Right lobe of liver (tissue), 6 donors: ENCODE results near the gene B4GALT1. TPM values are rescaled to one million over a fixed set of nuclear protein-coding genes. Genes with fewer than 3 reads are reported as not detected.

Source experiments
- ATAC-seq, 4 donors: fragments of 200-7000 bp; cut with Tn5 transposase; one replicate each; pipeline ENCODE4 v1.9.1; 2020; ENCODE audit warnings: mild to moderate bottlenecking in 4 of 4, moderate library complexity in 4 of 4
- DNase-seq, 3 donors: peaks; one replicate each; pipeline ENCODE4 v3.0.0-alpha.2; 2020
- H3K27ac ChIP-seq, 3 donors: fragments of 200-600 bp; one replicate each; pipeline ENCODE4 v1.8.0; 2022
- H3K27me3 ChIP-seq, 2 donors: fragments of 200-600 bp; one replicate each; pipeline ENCODE4 v1.8.0; 2022
- H3K36me3 ChIP-seq, 4 donors: fragments of 200-600 bp; sonication (generic) in 1 of 4; one replicate each; pipeline versions ENCODE4 v1.5.1 to v1.8.0; 2017 to 2022; ENCODE audit warnings: control low read depth in 1 of 4
- H3K4me1 ChIP-seq, 4 donors: fragments of 200-600 bp; sonication (generic) in 1 of 4; one replicate each; pipeline versions ENCODE4 v1.5.1 to v1.8.0; 2017 to 2022; ENCODE audit warnings: control low read depth in 1 of 4
- H3K4me3 ChIP-seq, 3 donors: fragments of 200-600 bp; one replicate each; pipeline ENCODE4 v1.8.0; 2022
- H3K9me3 ChIP-seq, 4 donors: fragments of 200-600 bp; sonication (generic) in 1 of 4; one replicate each; pipeline versions ENCODE4 v1.5.1 to v1.8.0; 2017 to 2022; ENCODE audit warnings: control low read depth in 1 of 4
- POLR2A ChIP-seq: fragments of 450-650 bp; IDR thresholded peaks from one replicate; pipeline ENCODE4 v1.6.1; 2017; ENCODE audit warnings: antibody characterized with exemption, mild to moderate bottlenecking
- WGBS: methylation state at CpG from one replicate; pipeline ENCODE4 v1.1.6; 2018; ENCODE audit warnings: low coverage, low lambda C conversion rate; ENCODE audit not compliant: insufficient coverage; ENCODE audit errors: missing lambda C conversion rate; 5-methylcytosine and 5-hydroxymethylcytosine counted together
- intact Hi-C, 2 donors: fragments of 100-400 bp; cut with DNase I; formaldehyde crosslinking; loops; one replicate each; pipeline versions ENCODE4 v1.11.2 to v1.14.1; 2022
- total RNA-seq, 6 experiments: library from RNA; depleted of rRNA in 2 of 6; stranded (reverse); fragments of >200 nt in 2 of 6; fragmentation: NEBNext Ultra II Directional in 3 of 6; extraction: Animal tissue kit (Norgen Biotek cat#: 25700) in 3 of 6; gene quantifications; one replicate each; pipeline versions ENCODE4 v1.1.0 to v1.2.4, GENCODE V29; 2016 to 2023
- TF ChIP-seq, protein P1 (sequence below), 4 donors: fragments of 200-600 bp in 3 of 4; fragments of 450-650 bp in 1 of 4; IDR thresholded peaks; one replicate each; pipeline versions ENCODE4 v1.5.1 to v1.8.0; 2016 to 2022; ENCODE audit warnings: antibody characterized with exemption in 4 of 4, mild to moderate bottlenecking in 2 of 4
- donor health status: DM: no; HTN: yes; CAD: no.
- donor health status: DM: no; HTN: no; CAD: no.
- donor health status: DM: no; HTN: no; CAD: no.
- donor health status: DM: no; HTN: yes; CAD: no.
- donor health status: DM: no; HTN: yes; CAD: no.

Gene B4GALT1
- total RNA-seq, 6 experiments from 2014 or later: 48.5 to 145 (median 79.5) TPM

DNA sequence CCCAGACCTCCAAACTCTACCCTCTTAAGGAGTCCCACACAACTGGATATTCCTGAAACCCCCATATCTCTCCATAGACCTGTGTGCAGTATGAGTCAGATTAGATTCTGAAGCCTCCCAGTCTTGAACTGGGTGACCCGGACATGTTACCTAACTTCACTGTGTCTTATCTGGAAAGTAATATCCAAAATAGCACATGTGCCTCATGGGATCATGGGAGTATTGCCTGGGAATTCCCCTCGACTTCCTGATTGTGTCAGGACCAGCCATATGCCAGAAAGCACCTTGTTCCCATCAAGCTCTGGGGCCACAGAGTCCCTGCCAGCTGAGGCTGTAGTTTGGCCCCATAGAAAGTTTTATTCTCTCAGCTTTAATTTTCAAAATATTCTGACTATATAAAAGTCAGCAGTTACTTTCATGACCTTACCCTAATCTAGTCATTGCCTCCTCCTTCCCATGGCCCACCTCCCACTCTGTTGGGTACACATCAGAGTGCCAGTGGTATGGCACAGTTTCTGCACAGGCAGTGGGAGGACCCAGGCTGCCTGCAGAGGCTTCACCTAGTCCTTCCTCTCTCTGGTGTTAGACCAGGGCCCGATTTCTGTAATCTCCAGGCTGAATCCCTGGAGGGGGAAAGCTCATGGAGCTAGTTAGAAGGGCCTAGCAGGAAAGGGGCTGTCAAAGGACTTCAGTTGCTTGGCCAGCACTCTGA is 19.5 kb upstream of the B4GALT1 start:
- Histone ChIP-seq H3K4me3 (no peak overlapping the region), H3K9me3 (no peaks in the 10 kb centered on the region), H3K36me3 (no peaks in the 10 kb centered on the region), H3K27me3 (no peaks in the 10 kb centered on the region), H3K27ac (peak overlapping the region in 1 of 3 donors; percentile 39), H3K4me1 (peaks cover 0 to 19% (median 0%) of the 10 kb centered on the region in 4 donors)
- DNase-seq (peak in 2 of 3 donors; percentile 54 to 60), ATAC-seq (peak; percentile 68 to 93 (median 91))
- intact Hi-C loops: no loop called here
- TF ChIP-seq POLR2A: no peak
- TF ChIP-seq, protein P1, sequence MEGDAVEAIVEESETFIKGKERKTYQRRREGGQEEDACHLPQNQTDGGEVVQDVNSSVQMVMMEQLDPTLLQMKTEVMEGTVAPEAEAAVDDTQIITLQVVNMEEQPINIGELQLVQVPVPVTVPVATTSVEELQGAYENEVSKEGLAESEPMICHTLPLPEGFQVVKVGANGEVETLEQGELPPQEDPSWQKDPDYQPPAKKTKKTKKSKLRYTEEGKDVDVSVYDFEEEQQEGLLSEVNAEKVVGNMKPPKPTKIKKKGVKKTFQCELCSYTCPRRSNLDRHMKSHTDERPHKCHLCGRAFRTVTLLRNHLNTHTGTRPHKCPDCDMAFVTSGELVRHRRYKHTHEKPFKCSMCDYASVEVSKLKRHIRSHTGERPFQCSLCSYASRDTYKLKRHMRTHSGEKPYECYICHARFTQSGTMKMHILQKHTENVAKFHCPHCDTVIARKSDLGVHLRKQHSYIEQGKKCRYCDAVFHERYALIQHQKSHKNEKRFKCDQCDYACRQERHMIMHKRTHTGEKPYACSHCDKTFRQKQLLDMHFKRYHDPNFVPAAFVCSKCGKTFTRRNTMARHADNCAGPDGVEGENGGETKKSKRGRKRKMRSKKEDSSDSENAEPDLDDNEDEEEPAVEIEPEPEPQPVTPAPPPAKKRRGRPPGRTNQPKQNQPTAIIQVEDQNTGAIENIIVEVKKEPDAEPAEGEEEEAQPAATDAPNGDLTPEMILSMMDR (IDR thresholded peaks at IDR 0.05): no peak
- 37% methylated on average over 3 of the region's 3 CpGs for WGBS

DNA sequence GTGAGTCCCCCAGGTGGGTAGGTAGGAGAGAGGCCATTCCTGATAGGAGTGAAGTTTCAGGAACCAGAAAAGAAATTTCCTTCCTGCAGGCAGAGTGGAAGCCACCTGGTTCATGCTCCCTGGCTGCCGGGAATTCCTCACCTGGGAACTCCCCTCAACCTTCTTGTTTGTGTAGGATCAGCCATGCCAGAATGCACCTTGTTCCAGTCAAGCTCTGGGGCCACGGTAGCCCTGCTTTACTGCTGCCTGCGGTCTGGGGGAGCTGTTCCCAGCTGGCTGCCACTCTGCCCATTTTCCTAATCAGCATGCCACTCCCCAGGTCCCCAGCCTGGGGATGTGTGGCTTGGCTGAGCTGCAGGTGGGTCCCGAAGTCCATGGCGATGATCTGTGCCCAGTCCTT is 18.7 kb upstream of the B4GALT1 start:
- intact Hi-C loops: no loop called here
- H3K9me3 ChIP-seq: no peaks in the 10 kb centered on the region
- H3K27me3 ChIP-seq: no peaks in the 10 kb centered on the region
- H3K4me1 ChIP-seq: peaks cover 0 to 19% (median 0%) of the 10 kb centered on the region in 4 donors
- no peaks in the 10 kb centered on the region for H3K36me3 ChIP-seq
- H3K27ac ChIP-seq: no peak overlapping the region
- DNase-seq (no peak), ATAC-seq (peak; percentile 22 to 61 (median 34))
- 17% methylated on average over 2 of the region's 5 CpGs for WGBS
- TF ChIP-seq, protein P1 (IDR thresholded peaks at IDR 0.05): no peak
- TF ChIP-seq POLR2A: no peak
- H3K4me3 ChIP-seq: no peak overlapping the region

DNA sequence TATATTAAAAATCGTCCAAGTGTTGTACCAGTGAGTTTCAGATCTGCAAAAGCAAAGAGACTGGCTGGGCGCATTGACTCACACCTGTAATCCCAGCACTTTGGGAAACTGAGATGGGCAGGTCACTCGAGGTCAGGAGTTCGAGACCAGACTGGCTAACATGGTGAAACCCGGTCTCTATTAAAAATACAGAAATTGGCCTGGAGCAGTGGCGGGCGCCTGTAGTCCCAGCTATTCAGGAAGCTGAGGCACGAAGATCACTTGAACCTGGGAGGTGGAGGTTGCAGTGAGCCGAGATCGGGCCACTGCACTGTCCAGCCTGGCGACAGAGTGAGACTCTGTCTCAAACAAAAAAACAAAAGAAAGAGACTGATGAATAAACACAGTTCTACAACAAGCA is 18.3 kb upstream of the B4GALT1 start:
- no peak overlapping the region for H3K4me3 ChIP-seq
- intact Hi-C loops: no loop called here
- no peaks in the 10 kb centered on the region for H3K9me3 ChIP-seq
- H3K27ac ChIP-seq: no peak overlapping the region
- H3K4me1 ChIP-seq: peaks cover 0 to 19% (median 0%) of the 10 kb centered on the region in 4 donors
- H3K36me3 ChIP-seq: no peaks in the 10 kb centered on the region
- DNase-seq: no peak
- ATAC-seq: no peak
- no peaks in the 10 kb centered on the region for H3K27me3 ChIP-seq
- 89% methylated on average over 9 of the region's 11 CpGs for WGBS
- TF ChIP-seq, protein P1 (IDR thresholded peaks at IDR 0.05): no peak
- no peak for TF ChIP-seq POLR2A

DNA sequence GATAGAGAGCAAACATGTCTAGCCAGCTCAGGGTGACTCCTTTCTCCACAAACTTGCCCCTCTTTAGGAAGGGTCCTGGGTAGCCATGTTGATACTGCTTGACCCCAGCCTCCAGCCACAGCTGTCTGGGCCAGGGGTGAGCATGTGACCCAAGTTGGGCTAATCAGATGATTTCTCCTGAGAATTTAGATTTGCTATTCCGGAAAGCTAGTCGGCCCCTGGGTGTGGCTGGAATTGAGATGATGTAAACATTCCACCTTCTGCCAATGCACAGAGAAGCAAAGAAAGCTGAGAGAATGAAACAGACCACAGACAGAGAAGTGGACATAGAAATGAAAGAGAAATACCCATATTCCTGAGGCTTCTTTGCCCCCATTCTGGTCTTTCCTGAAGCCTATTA is 17.8 kb upstream of the B4GALT1 start:
- H3K27ac ChIP-seq: no peak overlapping the region
- TF ChIP-seq, protein P1 (IDR thresholded peaks at IDR 0.05): no peak
- no peak for TF ChIP-seq POLR2A
- intact Hi-C loops: no loop called here
- DNase-seq: no peak
- 62% methylated on average over 2 of the region's 2 CpGs for WGBS
- peaks cover 0 to 19% (median 0%) of the 10 kb centered on the region in 4 donors for H3K4me1 ChIP-seq
- no peaks in the 10 kb centered on the region for H3K27me3 ChIP-seq
- no peaks in the 10 kb centered on the region for H3K9me3 ChIP-seq
- no peak overlapping the region for H3K4me3 ChIP-seq
- no peak for ATAC-seq
- H3K36me3 ChIP-seq: no peaks in the 10 kb centered on the region
